ENCODE data around the gene MOCS2. TPM values are rescaled to one million over a fixed set of nuclear protein-coding genes. Genes with fewer than 3 reads are reported as not detected.
"Not testable (repeated sequence)": the region's sequence is repeated elsewhere in the genome, so short reads cannot be mapped to it uniquely, and the experiment has no call there.

The MOCS2 gene
- total and polyA plus RNA-seq, 9 of the 15 experiments (the other 6 are each of a cell fraction or from before 2014, with no cell fraction given) = 33.0 to 74.5 (median 48.4) TPM

DNA sequence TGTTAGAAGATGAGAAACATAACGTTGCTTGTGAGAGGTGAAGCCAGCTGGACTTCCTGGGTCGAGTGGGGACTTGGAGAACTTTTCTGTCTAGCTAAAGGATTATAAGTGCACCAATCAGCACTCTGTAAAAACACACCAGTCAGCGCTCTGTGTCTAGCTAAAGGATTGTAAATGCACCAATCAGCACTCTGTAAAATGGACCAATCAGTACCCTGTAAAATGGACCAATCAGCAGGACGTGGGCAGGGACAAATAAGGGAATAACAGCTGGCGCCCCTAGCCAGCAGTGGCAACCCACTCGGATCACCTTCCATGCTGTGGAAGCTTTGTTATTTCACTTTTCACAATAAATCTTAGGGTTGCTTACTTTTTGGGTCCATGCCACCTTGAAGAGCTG is 2.8 kb upstream of the MOCS2 start:
- H3K9ac ChIP-seq (ENCODE audit: insufficient read depth in 1 of 2, low read depth in 2 of 2, low read length in 2 of 2); H3K27ac ChIP-seq (ENCODE audit: extremely low read depth, low read depth, low read length); H3K4me2 ChIP-seq (ENCODE audit: insufficient read depth, low read length); H3K27me3 ChIP-seq (ENCODE audit: control insufficient read depth in 2 of 2, insufficient read depth in 2 of 2, low read length in 2 of 2); DNase-seq (ENCODE audit: extremely low read depth in 1 of 4, low spot score in 3 of 4); H3K9me1 ChIP-seq (ENCODE audit: control insufficient read depth, insufficient read depth, low read length); ATAC-seq; in situ Hi-C loops (cut with MboI); H2AFZ ChIP-seq (ENCODE audit: low read depth, low read length); BruUV-seq (replicated peaks); FAIRE-seq; H4K20me1 ChIP-seq (replicated peaks; ENCODE audit: control insufficient read depth, insufficient read depth, low read length); POLR2A ChIA-PET; H3K36me3 ChIP-seq (ENCODE audit: control insufficient read depth, insufficient read depth, low read length); H3K4me3 ChIP-seq; H3K9me3 ChIP-seq (replicated peaks; ENCODE audit: control insufficient read depth, insufficient read depth, low read depth, low read length); intact Hi-C loops (cut with micrococcal nuclease): not testable (repeated sequence)
- CTCF ChIA-PET (ENCODE audit: low intra/inter-chr PET ratio) = interaction anchor here (0.6 kb wide), 1 partner anchor 328 kb away, joined by 3 read pairs; no protein-coding TSS in a partner anchor
- WGBS (ENCODE audit: insufficient coverage, low coverage, missing lambda C conversion rate) = 94% methylated on average over 6 of the region's 6 CpGs
- TF ChIP-seq CC2D1A (IDR thresholded peaks at IDR 0.05) (peak; percentile 80; the same call in 1 of the 2 replicates), ZNF316 (IDR thresholded peaks at IDR 0.05) (peak; percentile 58; the same call in 1 of the 2 replicates), NFYB (IDR thresholded peaks at IDR 0.05; ENCODE audit: extremely low read depth, insufficient read length) (peak; percentile 87), CHAMP1 (IDR thresholded peaks at IDR 0.05) (peak; percentile 65; the same call in 1 of the 2 replicates), RBM25 (IDR thresholded peaks at IDR 0.05; ENCODE audit: low read depth, low read length, severe bottlenecking) (peak; percentile 56), ASH1L (IDR thresholded peaks at IDR 0.05; ENCODE audit: borderline replicate concordance, low read depth, partially characterized antibody) (peak; percentile 61)
- TF ChIP-seq, protein P1, sequence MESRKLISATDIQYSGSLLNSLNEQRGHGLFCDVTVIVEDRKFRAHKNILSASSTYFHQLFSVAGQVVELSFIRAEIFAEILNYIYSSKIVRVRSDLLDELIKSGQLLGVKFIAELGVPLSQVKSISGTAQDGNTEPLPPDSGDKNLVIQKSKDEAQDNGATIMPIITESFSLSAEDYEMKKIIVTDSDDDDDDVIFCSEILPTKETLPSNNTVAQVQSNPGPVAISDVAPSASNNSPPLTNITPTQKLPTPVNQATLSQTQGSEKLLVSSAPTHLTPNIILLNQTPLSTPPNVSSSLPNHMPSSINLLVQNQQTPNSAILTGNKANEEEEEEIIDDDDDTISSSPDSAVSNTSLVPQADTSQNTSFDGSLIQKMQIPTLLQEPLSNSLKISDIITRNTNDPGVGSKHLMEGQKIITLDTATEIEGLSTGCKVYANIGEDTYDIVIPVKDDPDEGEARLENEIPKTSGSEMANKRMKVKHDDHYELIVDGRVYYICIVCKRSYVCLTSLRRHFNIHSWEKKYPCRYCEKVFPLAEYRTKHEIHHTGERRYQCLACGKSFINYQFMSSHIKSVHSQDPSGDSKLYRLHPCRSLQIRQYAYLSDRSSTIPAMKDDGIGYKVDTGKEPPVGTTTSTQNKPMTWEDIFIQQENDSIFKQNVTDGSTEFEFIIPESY (CRISPR knock-in tag; IDR thresholded peaks at IDR 0.05) = 0 out of 2 replicates have a peak, but pooled peaks have one; percentile 13
- Histone ChIP-seq H3K4me1 (replicated peaks in 1 of 2; ENCODE audit: control insufficient read depth in 2 of 2, insufficient read depth in 2 of 2, low read length in 2 of 2) (peaks cover 5 to 13% of the 10 kb centered on the region in 2 experiments; a peak in 2 of 5 replicates), H3K79me2 (ENCODE audit: control insufficient read depth, insufficient read depth, low read length) (peaks cover 32% of the 10 kb centered on the region)

All from K562 (cell line).